ENCODE results near the gene RBMS3. TPM values are rescaled to one million over a fixed set of nuclear protein-coding genes. Genes with fewer than 3 reads are reported as not detected.

The RBMS3 gene
- total RNA-seq, 1 donor from 2014 or later: 3.4 TPM

DNA sequence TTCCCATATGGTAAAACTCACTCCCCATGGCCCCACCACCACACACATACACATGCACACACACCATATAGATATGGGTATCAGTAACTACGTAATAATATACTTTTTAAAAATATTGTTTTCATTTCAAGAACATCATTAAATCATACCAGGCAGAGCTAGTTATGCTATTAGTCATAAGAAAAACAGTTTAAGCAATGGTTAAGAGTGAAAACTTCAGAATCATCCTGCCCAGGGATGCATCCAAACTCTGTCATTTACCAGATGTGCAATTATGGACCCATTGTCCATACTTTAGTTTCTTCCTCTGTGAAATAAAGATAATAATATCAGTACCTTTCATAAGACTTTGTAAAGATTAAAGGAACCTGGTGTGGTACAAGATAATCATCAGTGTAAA lies 608.3 kb downstream of the RBMS3 start:
- TF ChIP-seq, protein P1, sequence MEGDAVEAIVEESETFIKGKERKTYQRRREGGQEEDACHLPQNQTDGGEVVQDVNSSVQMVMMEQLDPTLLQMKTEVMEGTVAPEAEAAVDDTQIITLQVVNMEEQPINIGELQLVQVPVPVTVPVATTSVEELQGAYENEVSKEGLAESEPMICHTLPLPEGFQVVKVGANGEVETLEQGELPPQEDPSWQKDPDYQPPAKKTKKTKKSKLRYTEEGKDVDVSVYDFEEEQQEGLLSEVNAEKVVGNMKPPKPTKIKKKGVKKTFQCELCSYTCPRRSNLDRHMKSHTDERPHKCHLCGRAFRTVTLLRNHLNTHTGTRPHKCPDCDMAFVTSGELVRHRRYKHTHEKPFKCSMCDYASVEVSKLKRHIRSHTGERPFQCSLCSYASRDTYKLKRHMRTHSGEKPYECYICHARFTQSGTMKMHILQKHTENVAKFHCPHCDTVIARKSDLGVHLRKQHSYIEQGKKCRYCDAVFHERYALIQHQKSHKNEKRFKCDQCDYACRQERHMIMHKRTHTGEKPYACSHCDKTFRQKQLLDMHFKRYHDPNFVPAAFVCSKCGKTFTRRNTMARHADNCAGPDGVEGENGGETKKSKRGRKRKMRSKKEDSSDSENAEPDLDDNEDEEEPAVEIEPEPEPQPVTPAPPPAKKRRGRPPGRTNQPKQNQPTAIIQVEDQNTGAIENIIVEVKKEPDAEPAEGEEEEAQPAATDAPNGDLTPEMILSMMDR (IDR thresholded peaks at IDR 0.05; ENCODE audit: insufficient read depth, low read length, severe bottlenecking): no peak
- Histone ChIP-seq H3K4me3 (ENCODE audit: low read depth, low read length) (no peak overlapping the region), H3K27me3 (ENCODE audit: control insufficient read depth, insufficient read depth, low read length) (no peaks in the 10 kb centered on the region), H3K36me3 (ENCODE audit: control insufficient read depth, insufficient read depth, low read length) (no peaks in the 10 kb centered on the region)
- no peak for DNase-seq (ENCODE audit: low read depth)
- no peak for FAIRE-seq

DNA sequence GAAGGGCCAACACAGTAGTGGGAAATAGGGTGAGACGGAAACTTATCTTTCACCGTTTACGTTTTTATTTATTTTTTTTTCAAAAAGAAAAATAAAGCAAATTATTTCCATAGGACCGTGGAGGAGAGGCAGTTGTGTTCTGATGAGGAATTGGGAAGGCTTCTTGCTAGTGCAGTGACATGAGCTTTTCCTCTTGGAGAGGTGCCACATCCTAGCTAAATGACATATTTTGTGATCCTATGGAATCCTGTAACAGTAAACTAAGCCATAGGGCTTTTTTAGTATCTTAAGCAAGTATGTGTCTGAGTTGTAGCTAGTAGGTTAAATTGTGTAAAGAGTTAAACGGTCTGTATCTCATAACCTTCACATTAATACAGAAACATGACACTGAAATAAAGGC lies 609.9 kb downstream of the RBMS3 start:
- no peak overlapping the region for H3K4me3 ChIP-seq (ENCODE audit: low read depth, low read length)
- H3K36me3 ChIP-seq (ENCODE audit: control insufficient read depth, insufficient read depth, low read length): no peaks in the 10 kb centered on the region
- H3K27me3 ChIP-seq (ENCODE audit: control insufficient read depth, insufficient read depth, low read length): no peaks in the 10 kb centered on the region
- no peak for FAIRE-seq
- no peak for DNase-seq (ENCODE audit: low read depth)
- TF ChIP-seq, protein P1 (IDR thresholded peaks at IDR 0.05; ENCODE audit: insufficient read depth, low read length, severe bottlenecking): no peak

DNA sequence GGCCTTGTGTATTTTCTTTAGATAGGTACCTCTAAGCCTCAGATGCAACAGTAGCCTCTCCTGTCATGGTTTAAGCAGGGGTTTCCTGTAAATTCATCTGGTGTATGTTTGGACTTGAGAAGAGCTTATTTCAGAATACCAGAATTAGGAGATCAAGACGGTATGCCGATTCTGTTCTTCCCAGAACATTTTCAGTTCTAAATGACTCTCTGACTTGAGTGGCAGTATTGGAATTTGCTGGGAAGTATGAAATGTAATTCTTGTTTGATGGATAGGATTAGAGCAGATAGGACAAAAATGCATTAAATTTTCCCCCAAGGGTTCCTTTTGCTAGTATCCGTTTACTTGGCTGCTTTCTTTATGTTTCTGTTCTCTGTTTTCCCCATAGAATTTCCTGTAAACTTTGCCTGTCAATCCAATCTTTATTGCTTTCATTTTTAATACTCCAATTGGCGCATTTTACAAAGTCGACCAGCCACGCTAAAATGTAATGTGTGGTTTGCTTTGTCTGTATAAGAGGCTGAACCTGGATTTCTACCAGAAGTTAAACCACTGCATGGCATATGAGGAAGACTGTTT lies 612.2 kb downstream of the RBMS3 start:
- FAIRE-seq (no peak), DNase-seq (ENCODE audit: low read depth) (no peak)
- TF ChIP-seq, protein P1 (IDR thresholded peaks at IDR 0.05; ENCODE audit: insufficient read depth, low read length, severe bottlenecking): no peak

DNA sequence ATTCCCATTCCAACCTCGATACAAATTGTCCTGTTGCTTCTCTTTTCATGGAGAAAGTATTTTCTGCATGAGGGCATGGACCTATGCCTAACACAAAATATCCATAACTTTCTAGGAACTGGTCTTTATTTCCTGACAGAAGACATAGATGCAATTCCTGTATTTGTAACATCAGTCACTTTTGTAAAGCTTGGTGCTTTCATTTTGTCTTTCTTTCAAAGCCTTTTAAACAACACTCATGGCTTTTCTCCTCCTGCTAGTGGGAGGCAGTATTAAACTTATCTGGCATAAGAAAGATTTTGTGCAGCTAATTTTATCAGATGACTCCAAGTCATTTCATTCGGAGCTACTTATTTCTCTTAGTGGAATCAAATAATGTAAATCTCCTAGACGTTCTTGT lies 616.0 kb downstream of the RBMS3 start:
- H3K4me3 ChIP-seq (ENCODE audit: low read depth, low read length): no peak overlapping the region
- DNase-seq (ENCODE audit: low read depth) (no peak), FAIRE-seq (no peak)
- TF ChIP-seq, protein P1 (IDR thresholded peaks at IDR 0.05; ENCODE audit: insufficient read depth, low read length, severe bottlenecking): no peak
- H3K27me3 ChIP-seq (ENCODE audit: control insufficient read depth, insufficient read depth, low read length): no peaks in the 10 kb centered on the region
- no peaks in the 10 kb centered on the region for H3K36me3 ChIP-seq (ENCODE audit: control insufficient read depth, insufficient read depth, low read length)

More for the DNA sequence above, 612.2 kb downstream of the RBMS3 start:
- H3K36me3 ChIP-seq (ENCODE audit: control insufficient read depth, insufficient read depth, low read length): no peaks in the 10 kb centered on the region
- no peak overlapping the region for H3K4me3 ChIP-seq (ENCODE audit: low read depth, low read length)
- H3K27me3 ChIP-seq (ENCODE audit: control insufficient read depth, insufficient read depth, low read length): no peaks in the 10 kb centered on the region

DNA sequence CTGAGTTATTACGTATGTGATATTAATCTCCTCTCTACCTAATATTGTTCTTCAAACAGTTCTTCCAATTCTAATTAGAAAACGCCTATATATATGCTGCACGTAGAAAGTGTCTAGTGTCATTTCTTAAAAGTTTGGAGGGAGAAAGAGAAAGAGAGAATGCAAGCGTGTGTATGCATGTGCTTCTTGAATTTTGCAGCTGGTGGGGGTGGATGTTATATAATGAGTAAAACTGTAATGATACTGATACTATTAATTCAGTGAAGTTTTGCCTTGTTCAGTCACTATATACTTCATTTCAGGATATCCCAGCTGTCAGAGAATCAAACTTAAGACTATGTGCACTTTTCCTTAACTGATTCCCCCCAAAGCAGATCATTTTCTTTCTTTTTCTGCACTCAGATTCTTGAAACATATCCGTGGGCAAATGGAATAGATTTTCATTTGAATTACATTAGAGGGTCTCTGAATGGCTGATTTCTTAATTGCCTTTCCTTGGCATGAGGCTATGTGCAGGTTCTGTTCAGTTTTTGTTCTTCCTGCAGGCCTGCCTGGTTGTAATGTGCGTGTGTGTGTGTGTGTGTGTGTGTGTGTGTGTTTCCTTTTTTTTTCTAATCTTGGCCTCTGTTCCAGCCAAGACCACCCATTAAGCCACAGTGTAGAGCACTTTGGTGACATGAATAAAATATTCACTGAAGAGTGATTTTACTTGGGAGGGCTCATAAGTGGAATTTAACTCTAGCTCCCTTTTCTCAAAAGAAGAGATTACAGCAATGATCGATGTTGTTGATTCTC lies 617.5 kb downstream of the RBMS3 start:
- TF ChIP-seq, protein P1 (IDR thresholded peaks at IDR 0.05; ENCODE audit: insufficient read depth, low read length, severe bottlenecking): no peak
- DNase-seq (ENCODE audit: low read depth) (no peak), FAIRE-seq (no peak)
- no peak overlapping the region for H3K4me3 ChIP-seq (ENCODE audit: low read depth, low read length)
- H3K27me3 ChIP-seq (ENCODE audit: control insufficient read depth, insufficient read depth, low read length): no peaks in the 10 kb centered on the region
- H3K36me3 ChIP-seq (ENCODE audit: control insufficient read depth, insufficient read depth, low read length): no peaks in the 10 kb centered on the region

Measured in bronchial epithelial cell (primary cell).